Activated T-helper 1 cell treated with anti-CD3 and anti-CD28 coated beads, Interleukin-2, amount 50 U/mL, for 16 hours (primary cell): Measurements from ENCODE around the gene TRPM6.
"Not testable (repeated sequence)": the region's sequence is repeated elsewhere in the genome, so short reads cannot be mapped to it uniquely, and the experiment has no call there.

Experiments used
- DNase-seq, 2 donors: peaks; one replicate each; pipeline ENCODE4 v3.0.0-alpha.2; 2020; ENCODE audit warnings: low read depth in 1 of 2, low spot score in 1 of 2

The TRPM6 gene

DNA sequence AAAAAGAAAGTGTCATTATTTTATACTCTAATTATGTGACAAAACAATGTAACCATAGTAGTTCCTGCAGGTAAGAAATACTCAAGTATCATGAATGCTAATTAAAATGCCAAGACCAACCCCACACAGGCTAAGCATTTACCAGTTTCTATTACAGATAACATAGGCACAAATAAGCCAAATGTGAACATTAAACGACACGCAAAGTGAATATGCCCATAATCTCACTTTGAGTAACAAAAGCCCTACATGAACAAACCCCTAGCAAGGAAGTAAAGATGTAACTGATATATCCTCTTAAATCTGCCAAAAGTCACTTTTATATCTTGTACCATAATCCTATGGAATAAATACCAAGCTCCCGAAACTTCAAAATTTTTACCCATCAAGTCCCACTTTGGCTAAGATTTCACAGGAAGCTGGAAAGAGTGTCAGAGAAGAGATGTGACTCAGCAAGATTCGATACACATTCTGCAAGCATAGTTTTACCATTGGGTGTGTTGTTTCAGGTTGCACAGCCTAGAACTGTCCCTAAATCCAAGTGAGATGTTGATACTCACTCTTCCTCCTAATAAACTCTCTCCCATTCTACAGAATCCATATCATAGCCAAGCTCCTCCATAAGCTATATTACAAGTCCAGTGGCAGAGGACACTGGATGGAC, 28.8 kb downstream of the TRPM6 start:
- DNase-seq, result no peak

DNA sequence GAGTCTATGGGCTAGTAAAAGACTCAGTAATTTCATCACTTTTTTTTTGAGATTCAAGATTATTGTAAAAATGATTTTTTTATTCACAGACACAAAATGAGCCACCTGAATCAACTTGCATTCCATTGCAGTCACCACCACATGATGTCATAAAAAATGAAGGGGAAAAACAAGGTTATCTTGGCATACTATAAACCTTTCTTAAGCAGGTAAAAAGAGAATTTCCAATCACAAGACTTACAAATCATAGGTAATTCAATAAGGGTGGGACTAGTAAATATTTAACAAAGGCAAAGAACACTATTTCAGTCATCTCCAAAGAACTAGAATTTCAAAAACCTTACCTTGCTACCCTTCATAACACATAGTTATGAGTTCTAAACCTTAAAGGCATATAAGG, 30.7 kb downstream of the TRPM6 start:
- no peak for DNase-seq

DNA sequence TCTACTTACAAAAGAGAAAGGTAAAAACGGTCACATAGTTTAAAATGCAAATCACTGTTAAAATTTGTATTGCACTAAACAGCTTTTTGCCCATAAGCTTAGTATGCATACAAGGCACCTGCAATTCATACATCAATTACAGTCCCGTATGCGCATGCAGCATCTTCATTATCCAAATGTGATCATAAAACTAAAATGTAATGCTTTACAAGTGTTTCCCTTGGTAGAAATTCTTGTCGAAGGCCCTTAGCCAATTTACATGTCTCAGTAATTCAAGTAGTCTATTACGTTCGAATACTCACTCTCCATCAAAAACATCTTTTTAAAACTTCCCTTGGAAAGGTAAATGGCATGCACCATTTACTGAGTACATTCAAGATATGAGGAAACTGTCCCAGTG, 32.6 kb downstream of the TRPM6 start:
- no peak for DNase-seq

DNA sequence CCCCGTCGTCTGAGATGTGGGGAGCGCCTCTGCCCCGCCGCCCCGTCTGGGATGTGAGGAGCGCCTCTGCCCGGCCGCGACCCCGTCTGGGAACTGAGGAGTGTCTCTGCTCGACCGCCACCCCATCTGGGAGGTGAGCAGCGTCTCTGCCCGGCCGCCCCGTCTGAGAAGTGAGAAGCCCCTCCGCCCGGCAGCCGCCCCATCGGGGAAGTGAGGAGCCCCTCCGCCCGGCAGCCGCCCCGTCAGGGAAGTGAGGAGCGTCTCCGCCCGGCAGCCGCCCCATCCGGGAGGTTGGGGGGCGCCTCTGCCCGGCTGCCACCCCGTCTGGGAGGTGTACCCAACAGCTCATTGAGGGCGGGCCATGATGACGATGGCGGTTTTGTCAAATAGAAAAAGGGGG, 34.7 kb downstream of the TRPM6 start:
- DNase-seq, result not testable (repeated sequence)

DNA sequence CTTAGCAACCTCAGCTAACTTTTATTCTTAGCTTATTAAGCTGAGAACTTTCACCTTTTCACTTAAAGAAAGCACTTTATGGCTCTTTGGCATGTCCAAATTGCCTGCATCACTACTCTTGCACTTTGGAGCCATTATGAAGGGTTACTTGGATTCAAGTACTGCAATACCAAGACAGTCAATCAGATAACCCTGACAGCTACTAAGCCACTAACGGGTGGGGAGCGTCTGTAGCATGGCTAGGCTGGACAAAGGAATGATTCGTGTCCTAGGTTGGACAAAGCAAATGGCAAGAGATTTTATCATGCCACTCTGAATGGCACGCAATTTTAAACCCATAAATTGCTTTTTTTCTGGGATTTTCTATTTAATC, 39.6 kb downstream of the TRPM6 start:
- DNase-seq, result no peak

DNA sequence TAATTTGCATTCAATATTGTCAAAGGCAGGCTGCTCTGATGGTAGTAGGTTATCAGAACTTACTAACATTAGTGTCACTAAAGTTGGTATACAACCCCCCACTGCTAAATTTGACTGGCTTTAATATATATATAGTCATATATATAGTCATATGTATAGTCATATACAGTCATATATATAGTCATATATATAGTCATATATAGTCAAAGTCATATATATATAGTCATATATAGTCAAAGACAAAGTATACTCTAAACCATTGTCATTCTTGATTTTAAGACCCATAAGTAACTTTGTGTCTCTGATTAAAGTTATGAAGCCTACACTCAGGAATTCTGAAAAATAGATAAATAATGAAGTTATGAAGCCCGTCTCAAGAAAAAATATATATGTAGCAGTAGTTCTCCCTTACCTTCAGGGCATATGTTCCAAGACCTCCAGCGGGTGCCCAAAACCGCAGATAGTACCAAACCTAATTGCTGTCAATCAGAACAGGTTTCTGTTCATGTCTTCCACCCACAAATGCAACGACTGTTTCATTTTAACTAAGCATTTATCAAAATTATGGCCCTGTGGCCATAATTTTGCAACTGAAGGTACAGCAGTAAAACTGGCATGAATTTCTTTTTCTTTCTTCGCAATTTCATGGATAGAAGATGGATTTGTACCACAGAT, 40.1 kb downstream of the TRPM6 start:
- DNase-seq, result no peak

DNA sequence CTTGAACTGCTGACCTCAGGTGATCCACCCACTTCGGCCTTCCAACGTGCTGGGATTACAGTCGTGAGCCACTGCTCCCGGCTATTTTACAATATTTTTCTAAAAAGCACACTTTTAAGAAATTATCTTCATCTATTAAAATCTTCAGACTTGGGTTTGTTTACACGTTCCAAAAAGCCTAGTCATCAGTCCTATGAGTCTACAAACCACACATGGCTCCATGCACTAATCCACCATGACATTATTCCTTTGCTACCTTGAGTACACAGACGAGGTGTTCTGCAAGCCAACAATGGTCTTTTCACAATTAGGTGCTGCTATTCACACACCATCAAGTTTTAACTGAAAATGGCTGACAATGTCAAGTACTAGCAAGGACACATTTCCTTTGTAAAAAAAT, 41.0 kb downstream of the TRPM6 start:
- DNase-seq, result no peak

DNA sequence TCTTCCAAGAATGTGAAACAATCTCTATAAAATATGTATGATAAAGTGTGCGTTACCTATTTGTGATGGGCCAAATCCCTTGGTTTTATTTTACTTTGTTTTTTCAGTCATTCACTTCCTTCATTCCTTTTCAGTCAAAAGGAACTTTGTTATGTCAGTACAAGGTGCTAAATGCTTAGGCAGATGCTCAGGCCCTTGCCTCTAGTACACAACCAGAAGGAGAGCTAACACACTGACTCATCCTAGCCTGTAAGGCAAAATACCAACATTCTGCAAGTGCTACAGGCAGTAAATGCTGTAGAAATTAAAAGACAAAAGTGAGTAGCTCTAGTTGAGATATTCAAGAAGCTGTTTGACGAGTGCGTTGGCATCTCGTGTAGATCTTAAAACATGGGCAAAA, 49.4 kb downstream of the TRPM6 start:
- no peak for DNase-seq

DNA sequence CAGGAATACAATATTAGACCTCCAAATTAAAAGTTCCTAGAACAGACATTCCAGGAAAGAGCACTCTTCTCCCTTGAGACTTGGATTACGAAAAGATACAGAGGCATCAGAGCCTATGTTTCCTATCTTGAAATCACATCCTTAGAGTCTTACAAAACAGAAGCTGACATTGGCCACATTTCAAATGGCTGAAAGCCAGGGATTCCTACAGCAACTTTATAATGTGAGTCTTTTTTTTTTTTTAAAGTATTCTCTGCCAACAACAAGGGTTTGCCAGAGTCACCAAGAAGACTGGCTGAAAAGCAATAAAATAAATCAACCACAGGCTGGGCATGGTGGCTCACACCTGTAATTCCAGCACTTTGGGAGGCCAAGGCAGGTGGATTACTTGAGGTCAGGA, 63.1 kb downstream of the TRPM6 start:
- no peak for DNase-seq

DNA sequence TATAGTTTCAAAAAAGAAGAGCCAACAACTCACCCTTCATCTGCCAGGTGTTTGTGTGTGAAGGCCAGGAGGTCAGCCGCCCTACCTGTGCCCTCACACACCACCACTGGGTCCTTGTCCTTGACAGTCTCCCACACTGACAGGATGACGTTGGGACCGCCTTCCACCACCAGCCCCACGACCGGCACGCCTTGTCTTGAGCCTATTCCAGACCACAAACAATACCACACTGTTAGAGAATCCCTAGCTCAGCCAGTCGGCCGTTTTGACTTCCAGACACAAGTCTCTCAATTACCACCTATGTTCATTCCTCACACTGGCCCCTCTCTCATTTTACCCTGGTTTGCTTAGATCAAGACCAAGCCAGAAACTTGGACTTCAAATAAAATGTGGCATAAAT, 66.1 kb downstream of the TRPM6 start:
- DNase-seq, result no peak

DNA sequence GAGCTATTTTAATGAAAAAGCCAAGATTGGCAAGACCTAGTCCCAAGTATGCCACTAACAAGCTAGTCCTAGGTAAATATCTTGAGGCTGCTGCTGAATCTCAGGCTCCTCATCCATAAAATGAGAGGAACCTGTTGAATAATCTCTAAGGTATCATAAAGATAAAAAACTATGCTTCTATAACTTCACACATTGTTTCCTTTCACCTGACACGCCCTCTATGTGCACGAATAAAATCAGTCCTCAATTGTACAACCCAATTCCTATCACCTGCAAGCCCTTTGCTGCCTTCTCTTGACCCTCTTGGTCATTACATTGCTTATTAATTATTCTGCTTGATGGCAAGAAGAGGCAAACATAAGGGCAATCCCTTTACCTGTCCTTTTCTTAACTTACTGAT, 69.9 kb downstream of the TRPM6 start:
- no peak for DNase-seq

DNA sequence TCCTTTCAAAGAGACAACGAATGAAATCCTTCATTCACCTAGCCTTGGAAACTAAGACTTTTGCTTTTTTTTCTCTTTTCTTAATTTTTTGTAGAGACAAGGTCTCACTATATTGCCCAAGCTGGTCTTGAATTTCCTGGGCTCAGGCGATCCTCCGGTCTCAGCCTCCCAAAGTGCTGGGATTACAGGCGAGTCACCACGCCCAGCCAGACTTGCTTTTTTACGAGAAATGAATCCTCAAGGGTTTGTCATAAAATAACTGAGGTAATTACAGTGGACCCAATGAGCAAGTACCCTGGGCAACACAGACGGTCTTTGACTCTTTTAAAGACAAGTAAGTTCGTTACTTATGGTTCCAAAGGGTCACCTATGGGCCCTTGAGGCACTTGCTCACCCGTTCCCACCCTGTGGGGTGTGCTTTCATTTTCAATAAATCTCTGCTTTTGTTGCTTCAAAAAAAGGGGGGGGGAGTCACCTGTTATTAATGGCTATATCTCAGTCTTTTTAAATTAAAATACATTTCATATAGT, 70.4 kb downstream of the TRPM6 start:
- DNase-seq, result no peak

DNA sequence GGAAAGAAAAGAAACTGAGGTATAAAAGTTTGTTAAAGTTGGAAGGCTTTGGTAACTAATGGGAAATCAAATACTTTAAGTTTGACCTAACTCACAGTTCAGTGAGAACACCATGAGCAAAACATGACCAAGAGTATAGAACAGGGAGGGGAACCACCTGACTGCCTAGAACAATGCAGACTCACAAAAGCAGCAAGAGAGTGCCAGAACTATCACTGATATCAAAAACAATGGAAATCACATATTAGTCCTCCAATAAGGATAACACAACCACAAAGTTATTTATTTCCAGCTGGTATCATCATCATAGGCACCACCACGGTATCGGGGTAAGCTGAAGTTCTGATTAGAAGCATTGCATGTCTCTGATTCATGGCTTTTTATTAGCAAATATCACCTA, 77.5 kb downstream of the TRPM6 start:
- no peak for DNase-seq

DNA sequence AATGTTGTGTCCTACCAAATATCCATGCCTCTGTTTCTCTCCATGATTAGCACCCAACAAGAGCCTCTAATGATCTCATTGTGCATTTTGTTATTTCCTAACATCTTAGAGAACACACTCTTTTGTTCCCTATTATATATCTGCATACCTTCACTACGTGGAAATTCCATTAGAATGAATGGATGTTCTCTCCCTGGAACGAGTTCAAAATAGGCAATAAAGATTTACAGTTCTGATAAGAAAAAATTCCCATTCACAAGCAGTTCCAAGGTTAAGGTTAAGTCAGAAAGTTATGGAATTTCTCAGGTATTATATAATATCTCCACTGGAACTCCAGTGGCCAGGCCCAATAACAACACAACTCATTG, 83.7 kb downstream of the TRPM6 start:
- DNase-seq, result no peak

DNA sequence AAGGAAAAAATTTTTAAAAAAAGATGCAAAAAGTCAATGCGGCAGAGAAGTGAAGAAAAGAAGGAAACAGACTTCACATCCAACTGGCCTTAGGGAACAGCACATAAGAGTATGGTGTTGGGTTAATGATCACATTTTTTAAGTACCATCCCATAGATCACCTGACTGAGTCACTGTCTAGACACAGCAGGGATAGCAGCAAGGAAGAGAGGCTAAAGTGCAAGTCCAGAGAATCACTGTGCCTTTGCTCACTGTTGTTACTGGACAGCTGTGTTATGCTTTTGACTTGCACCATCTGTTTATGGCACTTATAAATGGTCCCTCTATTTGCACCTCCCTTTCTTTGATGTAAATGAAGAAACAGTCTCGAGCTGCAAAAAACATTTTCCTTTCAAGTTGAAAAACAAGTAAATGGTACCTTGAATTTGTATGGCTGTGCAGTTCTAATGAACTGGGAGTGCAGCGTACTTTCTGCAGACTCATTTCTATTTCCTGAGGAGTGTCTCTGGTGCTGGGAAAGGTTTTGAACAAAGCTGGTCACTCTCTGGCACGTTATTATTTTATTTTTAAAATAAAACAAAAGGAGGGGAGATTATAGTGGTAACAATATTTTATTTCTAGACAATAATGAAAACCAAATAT, 84.2 kb downstream of the TRPM6 start:
- DNase-seq, result no peak

DNA sequence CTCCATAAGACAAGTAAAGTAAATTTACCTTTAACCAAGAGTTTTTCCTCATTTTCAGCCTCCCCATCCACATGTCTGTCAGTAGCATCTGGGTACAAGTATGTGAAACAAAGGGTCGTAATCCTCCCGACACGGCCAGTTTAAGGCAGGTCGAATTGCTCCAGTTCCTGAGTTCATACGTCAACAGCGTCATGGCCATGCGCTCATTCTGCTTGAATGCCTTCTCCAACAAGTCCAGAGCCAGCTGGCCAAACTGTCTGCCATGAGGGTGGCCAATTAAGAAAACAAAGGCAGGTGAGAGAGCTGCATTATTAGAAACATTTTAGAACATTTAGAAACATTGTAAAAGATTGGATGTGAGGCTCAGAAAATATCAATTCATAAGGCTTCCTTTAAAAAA, 87.5 kb downstream of the TRPM6 start:
- DNase-seq, result no peak

DNA sequence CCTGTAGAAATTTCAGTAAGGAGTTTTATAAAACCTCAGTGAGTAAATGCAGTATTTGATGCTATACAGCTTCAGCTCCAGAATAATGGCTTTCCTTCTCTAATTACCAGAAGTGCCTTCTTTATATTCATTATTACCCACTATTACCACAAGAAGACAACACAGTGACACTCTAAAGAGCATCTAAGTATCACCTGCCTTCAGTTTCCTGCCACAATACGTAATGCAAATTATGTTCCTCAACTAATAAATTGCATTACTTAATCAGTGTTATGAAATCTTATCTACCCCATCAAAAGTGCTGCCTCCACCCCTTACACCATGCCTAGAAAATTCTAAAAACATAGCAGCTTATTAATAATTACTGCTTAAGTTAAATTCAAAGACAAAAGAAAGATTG, 91.9 kb downstream of the TRPM6 start:
- no peak for DNase-seq

DNA sequence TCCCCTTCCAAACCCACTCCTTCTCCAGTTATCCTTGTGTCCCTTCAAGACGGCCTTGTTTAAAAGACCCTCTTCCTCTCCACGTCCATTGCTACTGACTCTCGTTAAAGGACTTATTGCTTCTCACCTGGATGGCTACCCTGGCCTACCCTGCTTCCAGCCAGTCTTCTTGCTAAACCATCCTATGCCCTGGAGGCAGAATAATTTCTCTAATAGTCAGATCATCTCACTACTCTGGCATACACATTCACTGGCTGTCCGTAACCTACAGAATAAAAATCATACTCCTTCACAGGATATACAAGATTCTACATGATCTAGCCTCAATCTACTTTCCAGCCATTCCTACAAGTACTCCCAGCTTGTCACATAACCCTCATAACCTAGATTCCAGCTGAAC, 92.6 kb downstream of the TRPM6 start:
- DNase-seq, result no peak

DNA sequence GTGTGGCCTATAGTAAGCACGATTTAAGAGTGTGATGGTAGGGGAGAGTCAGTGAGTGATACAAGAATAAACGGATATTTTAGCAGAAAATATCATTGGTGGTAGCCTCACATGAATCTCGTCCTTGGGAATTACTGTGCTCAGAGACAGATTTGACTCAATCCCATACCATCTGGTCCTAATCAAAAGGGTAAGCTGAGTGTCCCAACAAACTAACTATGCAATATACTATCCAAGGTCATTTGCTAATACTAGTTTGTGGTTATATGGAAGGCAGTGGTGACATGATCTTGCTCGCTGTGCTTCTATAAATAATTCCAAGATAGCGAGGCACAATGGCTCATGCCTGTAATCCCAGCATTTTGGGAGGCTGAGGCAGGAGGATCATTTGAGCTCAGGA, 103.2 kb downstream of the TRPM6 start:
- no peak for DNase-seq

DNA sequence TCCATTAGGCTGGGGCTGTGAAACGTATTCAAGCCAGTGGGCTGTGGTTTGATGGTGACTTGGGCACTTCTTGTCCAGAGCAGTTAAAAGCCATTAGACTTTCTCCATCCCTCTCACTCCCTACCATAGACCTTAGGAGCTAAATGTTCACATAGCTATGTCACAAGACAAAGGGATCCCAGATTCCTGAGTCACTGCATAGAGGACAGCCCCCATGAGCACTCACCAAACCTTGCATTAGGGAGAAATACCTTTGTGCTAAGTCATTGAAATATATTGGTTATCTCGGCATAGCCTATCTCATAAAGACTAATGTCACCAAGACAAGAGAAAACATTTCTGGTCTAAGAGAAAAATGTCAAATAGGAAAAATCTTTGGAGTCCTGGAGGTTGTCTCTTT, 104.3 kb downstream of the TRPM6 start:
- DNase-seq, result no peak

DNA sequence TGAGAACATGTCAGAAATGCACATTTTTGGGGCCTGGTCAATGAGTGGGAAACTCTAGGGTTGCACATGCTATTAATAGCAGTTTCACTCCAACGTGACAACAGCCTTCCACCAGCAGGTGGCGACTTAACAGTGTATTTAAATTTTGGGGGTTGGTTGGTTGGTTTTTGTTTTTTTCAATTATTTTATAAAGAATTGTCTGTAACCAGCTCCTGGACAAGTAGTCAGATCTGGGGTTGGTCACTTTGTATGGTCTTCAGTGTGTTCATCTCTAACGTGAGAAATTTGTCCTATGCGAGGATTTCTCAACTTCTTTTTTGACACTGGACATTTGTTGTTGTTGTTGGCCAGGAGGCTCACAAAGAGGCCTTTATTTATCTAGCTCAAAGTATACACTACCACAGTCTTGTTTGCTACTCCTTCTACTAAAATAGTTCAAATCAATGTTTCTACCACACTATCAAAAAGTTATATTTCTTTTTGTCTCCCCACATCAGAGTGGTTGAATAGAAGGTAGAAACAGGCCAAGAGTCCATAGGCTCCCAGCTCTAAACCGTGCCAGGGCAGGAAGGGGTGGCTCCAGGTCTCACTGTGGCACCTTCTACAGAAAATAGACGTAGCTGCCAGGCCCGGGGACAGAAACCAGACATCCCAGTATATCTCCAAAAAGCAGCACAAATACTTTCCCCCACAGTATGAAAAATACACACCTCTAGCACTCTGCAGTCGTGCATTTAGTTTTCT, 110.4 kb downstream of the TRPM6 start:
- DNase-seq, result peak; percentile 27 to 45

DNA sequence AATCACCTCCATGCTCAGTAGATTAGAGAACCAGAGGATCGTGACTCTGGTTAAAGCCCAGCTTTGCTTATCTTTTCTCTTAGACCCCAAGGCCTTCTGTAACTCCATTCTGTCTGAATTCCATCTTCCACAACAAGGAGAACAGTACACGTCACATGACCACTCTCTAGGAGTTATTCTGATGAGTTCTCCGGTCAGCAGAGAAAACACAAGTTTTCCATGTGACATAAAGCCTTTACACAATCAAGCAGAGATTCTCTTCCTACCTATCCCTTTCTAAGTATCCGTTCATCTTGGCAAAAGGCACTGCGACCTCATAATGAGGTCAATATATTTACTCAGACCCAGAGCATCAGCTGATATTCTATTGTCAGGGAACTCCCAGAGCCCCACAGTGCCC, 112.3 kb downstream of the TRPM6 start:
- no peak for DNase-seq
